Measurements from ENCODE around the gene APOBEC3H. TPM values are rescaled to one million over a fixed set of nuclear protein-coding genes. Genes with fewer than 3 reads are reported as not detected.

Gene APOBEC3H
- total RNA-seq, 1 experiment from 2014 or later = not detected

- Histone ChIP-seq H3K9me3 (ENCODE audit: low read depth, low read length, poor library complexity, severe bottlenecking) (no peaks in the 10 kb centered on the region), H3K4me1 (ENCODE audit: insufficient read depth, low read length, poor library complexity, severe bottlenecking) (no peaks in the 10 kb centered on the region), H3K36me3 (ENCODE audit: insufficient read depth, low read length, poor library complexity, severe bottlenecking) (no peaks in the 10 kb centered on the region), H3K27ac (ENCODE audit: low read depth, low read length, poor library complexity, severe bottlenecking) (no peak overlapping the region), H3K4me3 (ENCODE audit: low read depth, low read length, poor library complexity, severe bottlenecking) (no peak overlapping the region), H3K27me3 (replicated peaks; ENCODE audit: insufficient read depth, low read depth, low read length, poor library complexity) (no peaks in the 10 kb centered on the region)
- TF ChIP-seq, protein P1, sequence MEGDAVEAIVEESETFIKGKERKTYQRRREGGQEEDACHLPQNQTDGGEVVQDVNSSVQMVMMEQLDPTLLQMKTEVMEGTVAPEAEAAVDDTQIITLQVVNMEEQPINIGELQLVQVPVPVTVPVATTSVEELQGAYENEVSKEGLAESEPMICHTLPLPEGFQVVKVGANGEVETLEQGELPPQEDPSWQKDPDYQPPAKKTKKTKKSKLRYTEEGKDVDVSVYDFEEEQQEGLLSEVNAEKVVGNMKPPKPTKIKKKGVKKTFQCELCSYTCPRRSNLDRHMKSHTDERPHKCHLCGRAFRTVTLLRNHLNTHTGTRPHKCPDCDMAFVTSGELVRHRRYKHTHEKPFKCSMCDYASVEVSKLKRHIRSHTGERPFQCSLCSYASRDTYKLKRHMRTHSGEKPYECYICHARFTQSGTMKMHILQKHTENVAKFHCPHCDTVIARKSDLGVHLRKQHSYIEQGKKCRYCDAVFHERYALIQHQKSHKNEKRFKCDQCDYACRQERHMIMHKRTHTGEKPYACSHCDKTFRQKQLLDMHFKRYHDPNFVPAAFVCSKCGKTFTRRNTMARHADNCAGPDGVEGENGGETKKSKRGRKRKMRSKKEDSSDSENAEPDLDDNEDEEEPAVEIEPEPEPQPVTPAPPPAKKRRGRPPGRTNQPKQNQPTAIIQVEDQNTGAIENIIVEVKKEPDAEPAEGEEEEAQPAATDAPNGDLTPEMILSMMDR (conservative IDR thresholded peaks at IDR 0.05; ENCODE audit: low read depth, low read length) = no peak
- no peak for TF ChIP-seq EZH2 (IDR thresholded peaks at IDR 0.05; ENCODE audit: borderline replicate concordance, low read depth, low read length, poor library complexity, severe bottlenecking)
- ChIA-PET POLR2A (ENCODE audit: low non-redundant PET) (no interaction called here), CTCF (interaction anchor here (0.5 to 1.6 kb wide), 2 partner anchors 118 to 180 kb away, joined by 5 read pairs; no protein-coding TSS in a partner anchor)
- intact Hi-C loops (cut with micrococcal nuclease; ENCODE audit: unreplicated experiment) = no loop called here
- DNase-seq (ENCODE audit: low spot score) = no peak
- no TSS peak for BruUV-seq (replicated peaks)
Measured at GRCh38 chr22:39136317-39136716, 39.3 kb downstream of the APOBEC3H start.

- Histone ChIP-seq H3K9me3 (ENCODE audit: low read depth, low read length, poor library complexity, severe bottlenecking) (no peaks in the 10 kb centered on the region), H3K27me3 (replicated peaks; ENCODE audit: insufficient read depth, low read depth, low read length, poor library complexity) (no peaks in the 10 kb centered on the region), H3K4me3 (ENCODE audit: low read depth, low read length, poor library complexity, severe bottlenecking) (no peak overlapping the region), H3K27ac (ENCODE audit: low read depth, low read length, poor library complexity, severe bottlenecking) (no peak overlapping the region), H3K36me3 (ENCODE audit: insufficient read depth, low read length, poor library complexity, severe bottlenecking) (no peaks in the 10 kb centered on the region), H3K4me1 (ENCODE audit: insufficient read depth, low read length, poor library complexity, severe bottlenecking) (no peaks in the 10 kb centered on the region)
- CTCF ChIA-PET = interaction anchor here (0.7 kb wide), 2 partner anchors 124 to 299 kb away, joined by 5 read pairs; partner anchors contain the start of gene APOBEC3C
- DNase-seq (ENCODE audit: low spot score) = no peak
- no TSS peak for BruUV-seq (replicated peaks)
- TF ChIP-seq, protein P1 (conservative IDR thresholded peaks at IDR 0.05; ENCODE audit: low read depth, low read length) = no peak
- no peak for TF ChIP-seq EZH2 (IDR thresholded peaks at IDR 0.05; ENCODE audit: borderline replicate concordance, low read depth, low read length, poor library complexity, severe bottlenecking)
- intact Hi-C loops (cut with micrococcal nuclease; ENCODE audit: unreplicated experiment) = no loop called here
- POLR2A ChIA-PET (ENCODE audit: low non-redundant PET) = no interaction called here
Measured at GRCh38 chr22:39138357-39138997, 41.4 kb downstream of the APOBEC3H start.

GRCh38 chr22:39139933-39140332 lies 42.9 kb downstream of the APOBEC3H start:
- ChIA-PET POLR2A (ENCODE audit: low non-redundant PET) (no interaction called here), CTCF (no interaction called here)

More at GRCh38 chr22:39139933-39140332, 42.9 kb downstream of the APOBEC3H start:
- Histone ChIP-seq H3K27ac (ENCODE audit: low read depth, low read length, poor library complexity, severe bottlenecking) (no peak overlapping the region), H3K4me3 (ENCODE audit: low read depth, low read length, poor library complexity, severe bottlenecking) (no peak overlapping the region), H3K27me3 (replicated peaks; ENCODE audit: insufficient read depth, low read depth, low read length, poor library complexity) (no peaks in the 10 kb centered on the region), H3K9me3 (ENCODE audit: low read depth, low read length, poor library complexity, severe bottlenecking) (no peaks in the 10 kb centered on the region), H3K36me3 (ENCODE audit: insufficient read depth, low read length, poor library complexity, severe bottlenecking) (no peaks in the 10 kb centered on the region), H3K4me1 (ENCODE audit: insufficient read depth, low read length, poor library complexity, severe bottlenecking) (peaks cover 9% of the 10 kb centered on the region)
- no peak for TF ChIP-seq EZH2 (IDR thresholded peaks at IDR 0.05; ENCODE audit: borderline replicate concordance, low read depth, low read length, poor library complexity, severe bottlenecking)
- TF ChIP-seq, protein P1 (conservative IDR thresholded peaks at IDR 0.05; ENCODE audit: low read depth, low read length) = no peak
- BruUV-seq (replicated peaks) = no TSS peak
- intact Hi-C loops (cut with micrococcal nuclease; ENCODE audit: unreplicated experiment) = no loop called here
- no peak for DNase-seq (ENCODE audit: low spot score)
